Limb (tissue), 2 donors: ENCODE measurements around the gene BCL10.

ENCODE experiments used
- DNase-seq, 2 donors: peaks; one replicate each; pipeline ENCODE4 v3.0.0-alpha.2; 2016; ENCODE audit errors: extremely low spot score in 2 of 2

Gene BCL10

DNA sequence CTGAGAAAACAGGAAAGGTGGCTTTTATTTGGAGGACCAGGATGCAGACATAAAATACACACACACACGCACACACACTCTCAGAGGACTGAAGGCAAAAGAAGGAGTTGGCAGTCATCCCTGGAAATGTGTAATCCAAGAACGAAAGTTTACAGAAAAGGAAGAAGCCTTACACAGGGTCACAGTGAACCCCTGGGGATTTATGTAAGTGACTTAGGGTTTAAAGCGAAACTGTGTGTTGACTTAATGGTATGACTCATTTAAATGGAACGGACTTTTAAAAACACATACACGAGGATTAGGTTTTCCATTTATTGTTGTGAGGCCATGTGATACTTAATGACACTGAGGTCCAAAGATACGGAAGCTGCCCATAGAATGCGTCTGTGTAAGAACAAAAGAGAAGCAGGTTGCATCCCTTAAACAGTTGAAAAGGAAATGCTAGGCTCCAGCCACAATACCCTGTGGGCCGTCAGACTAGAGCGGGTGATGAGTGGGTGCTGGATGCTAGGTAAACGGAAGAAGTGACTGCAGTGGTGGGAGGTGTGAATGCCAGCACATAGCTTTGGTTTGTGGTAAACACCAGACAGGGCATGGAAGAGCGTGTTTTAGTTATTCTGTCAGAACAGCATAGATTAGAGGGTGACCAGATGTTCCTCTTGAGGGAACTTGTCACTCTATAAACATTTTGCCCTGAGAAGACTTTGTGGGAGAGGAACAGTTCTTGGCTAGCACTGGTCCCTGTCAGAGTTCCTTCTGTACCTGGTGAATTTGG is 21.6 kb upstream of the BCL10 start:
- peak in 1 of 2 donors; percentile 85 for DNase-seq

DNA sequence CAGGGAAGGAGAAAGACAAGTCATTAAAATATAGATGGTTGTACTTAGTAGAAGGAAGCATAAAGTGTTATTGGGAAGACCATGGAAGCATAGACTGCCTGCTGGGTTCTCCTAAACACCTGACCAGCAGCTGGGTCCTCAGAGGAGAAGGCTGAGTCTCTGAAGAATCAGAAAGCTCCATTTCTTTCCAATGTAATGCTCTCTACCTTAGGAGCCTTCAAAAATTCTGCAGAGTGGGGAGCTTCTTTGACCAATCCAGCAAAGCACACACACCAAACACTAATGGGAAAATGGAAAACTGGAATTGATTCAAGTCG is 21.1 kb upstream of the BCL10 start:
- no peak for DNase-seq

DNA sequence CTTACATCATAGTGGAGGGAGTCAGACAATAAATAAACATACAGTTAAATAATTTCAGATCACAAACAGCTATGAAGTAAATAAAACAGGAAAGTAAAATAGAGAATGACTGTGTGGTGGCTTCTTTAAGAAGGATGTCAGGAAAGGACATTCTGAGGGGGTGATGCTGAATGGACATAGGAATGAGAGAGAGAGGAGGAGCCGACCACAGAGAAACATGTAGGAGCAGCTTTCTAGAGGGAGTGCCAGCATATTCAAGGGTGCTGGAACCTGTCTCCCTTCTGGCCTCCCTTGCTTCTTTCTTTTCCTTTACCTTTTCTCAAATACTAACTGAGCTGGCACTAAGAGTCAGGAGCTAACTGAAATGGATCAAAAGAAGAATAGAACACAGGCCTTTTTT is 20.5 kb upstream of the BCL10 start:
- DNase-seq: no peak

DNA sequence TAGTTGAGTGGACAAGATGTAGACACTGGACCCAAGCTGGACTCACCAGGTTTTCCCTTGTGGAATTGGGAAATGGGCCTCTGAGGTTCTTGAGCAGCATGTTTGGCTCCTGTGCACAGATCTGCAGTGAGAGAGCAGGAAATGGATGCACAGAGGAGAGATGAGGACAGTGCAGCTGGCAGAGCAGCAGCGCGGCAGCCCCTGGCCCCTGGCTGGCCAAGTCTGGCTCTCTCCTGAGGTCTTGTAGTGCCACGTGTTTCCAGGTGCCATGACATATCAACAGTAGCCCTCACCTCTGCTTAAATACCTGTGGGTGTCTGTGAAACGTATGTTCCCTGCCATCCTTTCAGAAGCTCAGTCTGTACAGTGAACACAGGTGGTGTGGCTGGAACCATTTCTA is 19.2 kb upstream of the BCL10 start:
- no peak for DNase-seq

DNA sequence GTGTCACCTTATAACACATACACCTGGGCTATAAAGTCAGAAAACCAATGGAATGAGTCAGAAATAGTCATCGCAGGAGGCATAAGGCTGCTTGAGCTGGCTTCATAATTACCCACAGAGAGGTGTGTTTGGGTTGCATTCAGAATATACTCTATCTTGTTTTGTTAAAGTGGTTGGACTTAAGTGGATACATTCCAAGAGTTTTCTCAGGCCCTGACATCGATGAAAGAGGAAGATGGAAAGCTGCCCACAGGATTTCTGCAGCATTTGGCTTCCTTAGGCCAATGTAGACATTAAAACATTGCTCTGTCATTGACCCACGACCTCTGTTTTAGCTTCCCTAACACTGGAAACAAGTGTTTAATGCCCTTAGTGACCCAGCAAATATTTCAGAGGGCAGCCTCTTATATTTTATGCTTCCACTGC is 18.6 kb upstream of the BCL10 start:
- no peak for DNase-seq

DNA sequence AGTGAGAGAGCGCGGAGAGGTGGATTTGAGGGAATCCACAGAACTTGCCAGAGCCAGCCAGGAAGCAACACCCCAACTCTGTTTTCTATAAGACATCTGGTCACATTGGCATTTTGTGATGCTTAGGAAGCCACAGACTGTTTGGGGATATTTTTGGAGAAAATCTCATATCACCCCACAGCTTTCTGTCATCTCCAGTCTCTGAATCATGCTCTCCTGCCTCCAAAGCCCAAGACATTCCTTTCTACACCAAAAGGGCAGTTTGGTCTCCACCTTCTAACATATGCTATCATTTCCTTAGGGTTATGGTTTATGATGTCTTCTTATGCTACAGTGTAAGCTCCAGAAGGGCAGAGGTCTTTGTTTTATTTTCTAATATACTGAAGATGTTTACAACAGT is 14.4 kb upstream of the BCL10 start:
- no peak for DNase-seq

DNA sequence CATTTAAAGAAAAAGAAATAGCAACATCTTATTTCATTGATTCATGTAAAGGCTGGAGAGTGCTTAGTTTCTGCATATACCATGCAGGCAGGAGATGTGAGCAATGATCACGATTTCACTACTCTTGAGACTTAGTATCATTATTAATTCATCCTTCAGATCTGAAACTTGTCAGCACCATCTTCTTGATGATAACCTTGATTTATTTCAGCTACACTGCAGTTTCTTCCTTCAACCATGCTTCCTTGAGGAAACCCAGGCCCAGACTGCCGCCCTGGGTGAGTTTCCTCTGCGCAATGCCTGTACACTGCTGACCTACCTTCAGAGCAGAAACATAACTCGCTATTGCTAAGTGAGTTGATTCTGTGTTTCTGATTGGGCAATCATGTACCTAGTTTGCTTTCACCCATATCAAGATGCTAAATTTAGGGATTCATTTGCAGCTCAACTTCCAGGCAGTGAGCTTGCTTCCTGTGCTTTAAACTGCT is 13.5 kb upstream of the BCL10 start:
- no peak for DNase-seq

DNA sequence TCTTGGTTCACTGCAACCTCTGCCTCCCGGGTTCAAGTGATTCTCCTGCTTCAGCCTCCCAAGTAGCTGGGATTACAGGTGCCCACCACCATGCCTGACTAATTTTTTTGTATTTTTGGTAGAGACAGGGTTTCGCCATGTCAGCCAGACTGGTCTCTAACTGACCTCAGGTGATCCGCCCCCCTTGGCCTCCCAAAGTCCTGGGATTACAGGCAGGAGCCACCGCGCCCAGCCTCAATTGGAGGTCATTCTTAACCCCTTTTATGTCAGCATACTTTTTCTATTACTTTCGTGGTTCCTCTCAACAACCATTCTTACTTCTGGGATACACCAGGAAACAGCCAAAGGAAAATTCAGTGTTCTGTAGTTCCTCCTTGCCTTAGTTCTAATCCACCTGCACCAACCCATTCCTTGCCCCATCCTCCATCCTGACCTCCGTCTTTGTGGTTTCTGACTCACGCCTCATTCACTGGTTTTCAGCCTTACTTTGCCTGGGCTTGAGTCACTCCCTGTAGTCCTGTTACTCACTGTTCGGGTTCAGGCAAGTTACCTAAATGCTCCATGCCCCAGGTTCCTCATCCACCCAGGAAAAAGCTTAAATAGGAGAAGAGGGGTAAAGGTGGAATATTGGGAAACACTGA is 12.9 kb upstream of the BCL10 start:
- DNase-seq: no peak

DNA sequence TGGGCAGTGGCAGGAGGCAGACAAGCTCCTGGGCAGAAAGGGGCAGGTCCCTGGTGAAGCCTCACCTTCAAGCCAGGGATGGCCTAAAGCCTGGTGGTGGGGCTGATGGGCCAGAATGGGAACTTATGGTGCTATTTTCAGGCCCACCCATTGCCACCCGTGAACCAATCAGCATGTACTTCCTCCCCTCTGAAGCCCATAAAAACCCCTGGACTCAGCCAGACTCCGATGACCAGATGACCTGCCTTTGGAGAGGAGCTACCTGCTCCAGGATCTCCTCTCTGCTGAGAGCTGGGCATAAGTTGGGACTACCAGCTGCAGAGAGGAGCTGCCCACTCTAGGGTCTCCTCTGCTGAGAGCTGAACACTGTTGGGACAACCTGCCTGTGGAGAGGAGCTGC is 7.8 kb upstream of the BCL10 start:
- DNase-seq: no peak

DNA sequence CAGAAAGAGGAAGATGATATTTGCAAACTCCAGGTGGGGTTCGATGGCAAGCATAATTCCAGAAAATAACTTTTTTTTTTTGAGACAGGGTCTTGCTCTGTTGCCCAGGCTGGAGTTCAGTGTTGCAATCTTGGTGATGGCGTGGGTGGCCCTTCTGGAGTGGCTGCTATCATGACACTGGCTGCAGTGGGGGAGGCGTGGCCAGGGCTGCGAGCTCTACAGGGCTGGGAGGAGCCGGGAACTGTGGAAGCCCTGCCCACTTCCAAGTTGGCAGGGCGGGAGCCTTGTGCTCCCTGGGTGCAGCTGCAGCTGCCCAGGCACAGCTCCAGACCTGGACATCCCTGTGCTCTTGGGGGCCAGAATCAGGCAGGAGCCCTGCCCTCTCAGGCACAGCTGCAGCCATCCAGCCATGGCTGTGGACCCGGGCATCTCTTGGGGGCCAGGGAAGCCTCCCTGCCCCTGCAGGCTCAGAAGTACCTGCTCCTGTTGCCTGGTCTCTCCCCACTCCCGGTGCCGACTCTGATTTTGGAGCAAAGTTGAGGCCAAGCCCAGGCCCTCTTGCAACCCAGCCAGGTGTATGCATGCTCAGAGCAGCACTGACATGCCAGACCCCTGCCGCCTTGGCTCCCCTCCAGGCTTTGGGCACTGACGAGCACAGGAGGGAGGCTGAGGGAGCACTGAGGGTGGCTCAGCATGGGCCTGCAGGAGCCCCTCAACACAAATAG is 7.2 kb upstream of the BCL10 start:
- DNase-seq: no peak

DNA sequence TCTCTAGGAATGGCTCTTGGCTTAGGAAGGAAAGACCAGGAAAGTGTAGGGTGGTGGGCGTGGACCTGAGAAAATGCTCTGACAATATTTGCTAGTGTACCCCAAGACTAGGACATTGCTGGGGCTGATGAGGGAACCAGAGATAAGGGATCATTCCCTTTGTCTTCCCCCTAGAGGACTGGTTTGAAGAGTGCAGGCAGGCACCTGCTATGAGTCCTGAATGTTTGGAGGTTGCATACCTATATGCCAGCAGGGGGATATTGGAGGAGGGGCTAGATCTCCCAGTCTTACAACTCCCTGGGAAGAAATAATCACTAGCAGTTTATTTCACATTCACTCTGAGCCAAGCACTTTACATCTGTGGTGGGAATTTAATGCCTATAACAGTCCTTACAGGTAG is 6.0 kb upstream of the BCL10 start:
- DNase-seq: no peak

DNA sequence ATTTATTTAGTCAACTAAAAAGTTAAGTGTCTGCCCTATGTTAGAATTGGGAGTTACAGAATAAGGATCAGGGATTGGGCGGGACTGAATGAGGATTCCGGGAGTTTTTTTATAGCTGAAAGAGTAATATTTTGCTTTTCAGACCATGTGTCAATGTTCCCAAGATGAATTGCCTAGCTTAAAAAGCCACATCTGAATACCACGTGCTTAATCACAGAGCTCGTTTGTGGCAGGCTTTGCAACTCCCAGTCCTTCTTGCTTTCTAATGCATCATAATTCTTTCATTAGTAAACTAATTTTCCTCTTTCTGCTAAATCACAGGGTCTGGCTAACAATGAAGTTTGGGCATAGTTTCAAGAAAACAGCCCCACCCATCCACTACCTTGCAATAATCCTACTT is 4.2 kb upstream of the BCL10 start:
- no peak for DNase-seq

DNA sequence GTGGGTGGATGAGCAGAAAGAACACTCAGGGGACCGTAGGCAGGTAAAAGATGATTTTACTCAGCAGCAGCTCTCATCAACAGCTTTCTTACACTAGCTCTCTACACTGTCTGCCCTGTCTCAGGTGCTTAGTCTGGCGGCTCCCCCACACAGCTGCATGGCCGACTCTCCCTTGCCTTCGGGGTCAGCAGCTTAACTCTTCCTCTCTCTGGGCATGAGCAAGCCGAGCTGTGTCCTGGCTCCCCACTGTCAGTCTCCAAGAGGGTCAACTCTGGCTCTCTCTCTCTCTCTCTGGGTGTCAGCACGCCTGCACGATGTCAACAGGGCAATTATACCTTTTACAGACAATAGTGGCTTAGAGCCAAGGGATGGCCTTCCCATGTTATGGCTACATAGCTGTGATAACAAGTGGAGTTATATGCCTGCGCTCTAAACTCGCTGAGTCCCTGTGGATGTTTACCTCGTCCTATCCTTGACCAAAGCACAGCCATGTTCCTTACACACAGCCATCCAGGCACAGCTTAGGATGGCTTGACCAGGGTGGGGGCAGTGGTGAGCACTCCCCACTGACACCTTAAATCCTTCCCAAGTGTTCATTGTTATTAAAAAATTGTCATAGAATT is 3.1 kb upstream of the BCL10 start:
- no peak for DNase-seq

DNA sequence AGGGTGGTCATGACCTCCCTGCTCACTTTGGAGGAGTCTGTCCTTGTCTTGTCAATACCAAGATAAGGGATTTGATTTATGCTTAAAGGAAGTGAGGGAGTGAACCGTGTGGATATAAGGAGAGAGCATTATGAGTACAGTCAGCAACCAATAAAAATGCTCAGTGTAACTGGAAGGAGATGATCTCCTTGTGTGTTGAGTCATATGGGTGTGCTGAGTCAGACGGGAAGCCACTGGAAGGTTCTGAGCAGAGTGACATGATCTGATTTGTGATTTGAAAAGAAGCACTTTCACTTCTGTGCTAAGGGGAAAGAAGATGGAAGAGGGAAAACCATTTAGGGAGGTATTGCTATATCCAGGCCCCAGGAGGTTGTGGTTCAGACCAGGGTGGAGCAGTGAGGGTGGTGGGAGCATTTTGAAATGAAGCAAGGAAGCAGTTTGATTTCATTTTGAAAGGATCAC is 2.5 kb upstream of the BCL10 start:
- DNase-seq: no peak

DNA sequence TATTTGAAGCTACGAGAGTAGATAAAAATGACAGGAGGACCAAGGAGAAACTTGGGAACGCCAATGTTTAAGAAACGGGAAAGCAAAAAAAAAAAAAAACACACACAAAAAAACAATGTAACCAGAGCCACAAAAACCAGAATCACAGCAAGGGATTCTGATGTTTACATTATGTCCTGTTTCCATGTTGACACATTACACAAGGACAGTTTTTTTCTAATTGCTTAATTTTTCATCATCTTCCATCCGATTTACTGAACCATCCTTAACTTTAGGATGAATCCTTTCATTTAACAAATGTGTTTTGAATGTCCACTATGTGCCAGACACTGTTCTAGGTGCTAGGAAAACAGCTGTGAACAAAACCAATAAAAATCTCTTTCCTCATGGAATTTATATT is 1.4 kb upstream of the BCL10 start:
- DNase-seq: no peak

DNA sequence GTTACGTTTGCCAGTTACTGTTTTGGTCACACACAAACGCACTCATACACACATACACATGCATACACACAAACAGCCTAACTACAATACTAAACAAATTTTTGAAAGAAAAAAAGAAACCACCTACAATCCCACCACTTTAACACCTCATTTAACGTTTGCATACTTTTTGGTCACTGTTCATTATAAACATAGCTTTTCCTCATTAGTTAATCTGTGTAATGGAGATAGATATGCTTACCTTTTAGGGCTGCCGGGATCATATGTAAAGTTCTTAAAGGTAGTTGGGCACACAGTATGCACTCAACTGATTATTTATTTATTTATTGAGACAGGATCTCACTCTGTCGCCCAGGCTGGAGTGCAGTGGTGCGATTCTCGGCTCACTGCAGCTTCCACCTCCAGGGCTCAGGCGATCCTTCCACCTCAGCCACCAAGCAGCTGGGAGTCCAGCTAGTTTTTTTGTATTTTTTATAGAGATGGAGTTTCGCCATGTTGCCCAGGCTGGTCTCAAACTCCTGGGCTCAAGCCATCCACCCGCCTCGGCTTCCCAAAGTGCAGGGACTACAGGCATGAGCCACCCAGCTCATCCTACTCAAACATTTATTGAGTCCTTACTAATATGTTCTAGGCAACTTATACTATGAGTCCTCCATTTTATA is 677 bp upstream of the BCL10 start:
- no peak for DNase-seq

DNA sequence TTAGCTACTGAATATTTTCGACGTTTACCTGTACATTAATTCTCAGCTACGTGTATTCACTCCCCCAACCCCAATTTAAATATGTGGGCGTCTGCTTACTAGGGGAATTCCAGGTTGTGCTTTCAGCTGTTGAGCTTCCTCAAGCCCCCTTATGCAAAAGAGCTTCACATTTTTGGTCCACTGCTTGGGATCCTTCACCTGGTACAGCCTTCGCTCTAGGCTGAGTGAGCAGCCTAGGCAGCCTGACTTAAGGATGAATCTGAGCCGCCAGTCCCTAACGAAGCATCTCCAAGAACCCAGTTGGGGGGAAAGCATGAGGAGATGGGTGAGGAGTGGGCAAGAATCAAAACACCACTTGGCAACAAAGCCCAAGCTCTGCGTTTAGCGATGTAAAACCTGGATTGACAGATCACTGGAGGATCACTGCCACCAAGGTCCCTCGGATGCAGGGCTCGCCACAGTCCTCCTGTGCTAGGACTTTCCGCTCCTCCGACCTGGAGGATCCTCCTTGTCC is 674 bp downstream of the BCL10 start:
- DNase-seq: no peak

DNA sequence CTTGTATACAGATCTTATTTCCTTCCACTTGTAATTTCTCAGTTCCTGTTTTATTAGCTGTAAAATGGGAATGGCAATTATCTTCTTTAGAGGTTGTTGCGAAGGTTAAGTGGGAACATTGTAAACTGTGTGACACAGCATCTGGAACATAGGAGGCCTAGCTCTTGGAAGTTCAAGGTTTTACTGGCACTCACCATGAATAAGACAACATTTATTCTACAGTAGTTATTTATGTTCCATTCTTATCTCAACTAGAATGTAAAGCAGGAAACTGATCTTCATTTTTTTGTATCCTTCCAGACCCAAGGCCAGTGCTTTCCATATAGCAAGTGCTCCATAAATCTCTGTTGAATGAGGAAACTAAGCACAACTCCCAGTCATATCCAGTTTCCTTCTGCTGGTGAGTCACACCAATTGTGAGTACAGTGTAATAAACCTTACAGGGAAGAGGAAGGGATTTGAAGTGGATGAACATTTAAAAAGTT is 1.4 kb downstream of the BCL10 start:
- no peak for DNase-seq

DNA sequence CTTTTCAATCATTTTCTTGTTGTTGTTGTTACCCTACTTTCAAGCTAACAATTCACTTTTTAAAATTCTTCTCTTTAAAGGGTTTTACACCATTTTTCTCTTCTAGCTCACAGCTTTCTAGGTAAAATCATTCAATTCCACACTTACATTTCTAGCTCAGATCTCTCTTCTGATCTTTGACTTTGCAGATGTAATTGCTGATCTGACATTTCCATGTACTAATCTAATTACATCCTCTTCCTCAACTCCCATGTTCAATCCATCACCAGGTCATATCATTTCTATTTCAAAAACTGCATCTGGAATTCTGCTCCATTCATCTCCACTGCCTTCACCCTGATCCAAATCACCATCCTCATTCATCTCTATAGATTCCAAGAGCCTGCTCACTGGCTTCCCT is 3.0 kb downstream of the BCL10 start:
- no peak for DNase-seq

DNA sequence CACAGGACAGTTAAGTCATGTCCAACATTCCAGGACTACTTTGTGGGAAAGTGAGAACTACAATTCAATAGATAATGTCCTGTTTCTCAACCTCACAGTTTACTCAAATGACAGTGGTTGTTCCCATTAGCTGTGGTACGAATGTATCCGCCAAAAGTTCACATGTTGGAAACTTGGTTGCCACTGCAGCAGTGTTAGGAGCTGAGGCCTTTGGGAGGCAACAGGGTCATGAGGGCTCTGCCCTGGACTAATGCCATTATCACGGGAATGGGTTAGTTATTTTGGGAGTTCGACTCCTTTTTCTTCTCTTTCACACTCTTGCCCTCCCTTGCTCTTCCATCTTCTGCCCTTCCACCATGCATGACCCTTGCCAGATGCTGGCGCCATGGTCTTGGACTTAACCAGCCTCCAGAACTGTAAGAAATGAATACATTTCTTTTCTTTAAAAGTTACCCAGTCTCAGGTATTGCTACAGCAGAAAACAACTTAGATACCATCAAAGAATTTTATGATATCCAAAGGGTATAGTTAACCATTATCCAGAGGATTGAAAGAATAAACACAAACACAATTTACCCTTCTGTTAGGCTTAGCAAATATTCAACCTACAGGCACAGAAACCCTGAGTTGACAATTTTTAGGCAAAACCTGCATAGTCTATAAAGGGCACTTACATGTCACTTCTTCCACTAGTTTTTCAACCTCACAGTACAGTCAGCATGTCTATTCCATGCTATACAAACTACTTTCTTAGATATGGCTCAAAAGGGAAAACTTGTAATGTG is 7.4 kb downstream of the BCL10 start:
- no peak for DNase-seq
